GM18868 (cell line): ENCODE data around the gene HPCAL4.

Source experiments
- ATAC-seq: cut with Tn5 transposase; IDR thresholded peaks from one replicate; pipeline ENCODE4 v1.9.1; 2021; ENCODE audit warnings: mild to moderate bottlenecking, moderate library complexity; ENCODE audit not compliant: unreplicated experiment

Gene HPCAL4

DNA sequence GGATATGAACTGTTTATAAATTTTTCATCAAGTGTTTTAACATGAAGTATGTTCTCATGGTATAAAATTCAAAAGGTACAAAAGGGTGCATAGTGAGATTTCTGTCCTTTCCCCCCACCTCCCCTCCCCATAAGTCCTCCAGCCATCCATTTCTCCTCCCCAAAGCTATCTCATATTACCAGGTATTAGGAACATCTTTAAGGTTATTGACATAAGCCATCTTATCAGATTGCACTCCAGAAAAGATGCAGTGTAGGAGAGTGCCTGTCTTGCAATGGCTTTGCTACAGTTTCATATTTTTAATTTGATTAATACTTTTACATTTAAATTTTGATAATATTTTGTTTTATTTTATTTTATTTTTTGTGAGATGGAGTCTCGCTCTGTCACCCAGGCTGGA is 13.5 kb upstream of the HPCAL4 start:
- no peak for ATAC-seq

DNA sequence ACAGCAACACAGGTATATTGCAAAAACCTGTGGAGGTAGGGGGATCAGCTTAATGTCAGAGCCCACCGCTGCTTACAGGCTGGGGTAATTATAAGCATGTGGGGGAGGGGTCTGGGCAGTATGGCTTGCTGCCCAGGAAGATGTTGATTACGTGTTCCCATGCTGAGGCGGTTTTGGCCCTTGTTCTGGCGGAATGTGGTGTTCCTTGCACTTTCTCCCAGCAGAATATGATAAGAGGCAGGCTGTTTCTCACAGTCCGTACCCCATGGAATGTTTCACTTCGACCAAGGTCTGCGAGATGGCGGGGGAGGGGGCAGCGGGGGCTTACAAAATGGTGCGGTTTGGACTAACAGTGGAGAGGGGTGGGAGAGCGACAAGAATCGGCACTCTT is 9.8 kb upstream of the HPCAL4 start:
- ATAC-seq = no peak

DNA sequence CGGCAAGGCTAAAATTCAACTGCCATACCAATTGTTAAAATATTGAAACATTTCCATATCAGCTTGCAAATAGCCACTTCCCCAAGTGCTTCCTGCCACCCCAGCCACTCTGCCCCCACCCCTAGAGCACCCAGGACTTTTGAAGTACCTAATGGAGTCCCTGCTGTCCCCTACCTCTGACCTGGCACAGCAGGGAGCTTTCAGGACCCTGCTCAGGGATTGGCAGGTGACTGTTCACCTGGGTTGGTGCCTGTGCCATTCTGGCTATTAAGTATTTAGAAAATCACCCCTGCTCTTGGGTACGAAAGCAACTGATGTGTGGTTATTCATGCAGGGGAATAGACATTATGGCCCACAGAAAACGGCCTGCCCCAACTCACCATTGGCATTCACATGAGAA is 9.1 kb upstream of the HPCAL4 start:
- ATAC-seq = no peak

DNA sequence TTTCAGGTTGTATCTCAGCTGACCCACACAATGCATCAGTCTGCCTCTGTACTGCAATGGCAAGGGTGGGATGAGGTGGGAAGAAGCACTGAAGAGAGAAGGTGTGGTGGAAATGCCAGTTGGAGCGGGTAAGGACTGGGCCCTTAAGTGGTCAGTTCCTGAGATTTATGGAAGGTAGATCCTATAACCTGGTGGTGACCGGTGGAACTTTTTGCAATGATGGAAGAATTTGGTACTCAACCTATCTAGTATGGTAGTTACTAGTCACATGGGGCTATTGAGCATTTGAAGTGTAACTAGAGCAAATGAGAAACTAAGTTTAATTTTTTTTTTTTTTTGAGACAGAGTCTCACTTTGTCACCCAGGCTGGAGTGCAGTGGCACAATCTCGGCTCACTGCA is 8.2 kb upstream of the HPCAL4 start:
- ATAC-seq = no peak

DNA sequence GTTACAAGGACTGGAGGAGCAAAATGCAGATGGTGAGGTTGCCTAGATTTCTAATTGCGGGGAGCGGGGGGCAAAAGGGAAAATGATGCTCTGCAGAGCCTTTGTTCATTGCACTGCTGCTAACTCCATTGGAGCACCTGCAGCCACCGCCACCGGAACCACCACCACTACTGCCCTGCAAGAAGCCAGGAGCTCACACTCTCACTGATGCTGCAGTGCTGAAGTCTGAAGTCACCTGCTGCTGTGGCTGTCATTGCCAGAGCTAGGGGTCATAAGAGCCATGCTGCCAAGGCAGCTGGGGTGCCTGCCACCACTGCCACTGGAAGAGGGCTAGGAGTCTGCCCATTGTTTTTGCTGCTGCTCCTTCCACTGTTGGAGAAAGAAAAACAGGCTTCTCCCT is 7.3 kb upstream of the HPCAL4 start:
- ATAC-seq = no peak

DNA sequence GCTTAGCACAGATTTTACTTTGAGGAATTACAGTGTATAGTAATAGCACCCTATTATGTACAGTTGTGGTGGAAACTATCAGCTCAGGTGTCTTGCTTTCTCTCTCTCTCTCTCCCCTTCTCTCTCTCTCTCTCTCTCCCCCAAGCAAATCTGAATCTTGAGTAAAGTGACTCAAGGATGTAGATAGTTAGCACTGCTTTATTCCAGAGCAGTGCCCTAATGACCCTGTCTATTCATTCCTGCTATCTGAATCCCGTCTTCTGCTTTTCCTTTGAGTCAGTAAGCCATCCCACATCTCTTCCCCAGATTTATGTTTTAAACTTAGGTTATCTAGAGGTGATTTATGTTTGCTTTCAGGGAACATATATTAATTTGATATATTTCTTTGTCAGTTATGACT is 5.2 kb upstream of the HPCAL4 start:
- ATAC-seq = no peak

DNA sequence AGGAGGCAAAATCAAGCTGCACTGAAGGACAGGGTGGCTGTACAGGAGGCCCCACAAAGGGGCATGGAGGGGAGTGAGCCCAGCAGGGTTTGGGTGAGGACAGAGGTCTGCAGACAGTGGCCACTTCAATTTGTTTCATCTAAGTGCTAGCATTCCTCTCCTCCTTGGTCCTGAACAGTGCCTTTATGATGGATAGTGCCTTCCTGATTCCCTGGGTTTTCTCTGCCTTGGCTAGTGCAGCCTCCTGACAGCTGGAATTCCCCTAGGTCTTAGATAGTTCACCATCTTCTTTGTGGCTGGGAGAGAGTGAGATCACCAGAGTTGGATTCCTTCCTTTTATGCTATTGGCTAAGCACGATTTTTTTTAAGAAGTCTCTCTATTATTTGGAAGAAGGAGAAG is 3.8 kb upstream of the HPCAL4 start:
- no peak for ATAC-seq

DNA sequence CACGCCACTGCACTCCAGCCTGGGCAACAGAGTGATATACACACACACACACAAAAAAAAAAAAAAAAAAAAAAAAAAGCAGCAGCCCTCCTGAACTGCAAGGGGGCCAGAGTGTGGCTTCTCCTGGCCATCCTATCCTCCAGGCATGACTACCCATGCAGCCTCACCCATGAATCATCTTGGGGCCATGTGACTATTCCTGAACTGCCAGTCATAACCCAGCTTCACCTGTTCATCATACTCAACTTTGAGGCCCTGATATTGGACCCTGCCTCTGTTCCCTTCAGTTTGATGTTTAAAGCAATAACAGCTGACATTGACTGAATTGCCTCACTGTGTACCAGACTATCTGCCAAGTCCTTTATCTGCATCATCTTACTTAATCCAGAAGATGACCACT is 2.8 kb upstream of the HPCAL4 start:
- no peak for ATAC-seq

DNA sequence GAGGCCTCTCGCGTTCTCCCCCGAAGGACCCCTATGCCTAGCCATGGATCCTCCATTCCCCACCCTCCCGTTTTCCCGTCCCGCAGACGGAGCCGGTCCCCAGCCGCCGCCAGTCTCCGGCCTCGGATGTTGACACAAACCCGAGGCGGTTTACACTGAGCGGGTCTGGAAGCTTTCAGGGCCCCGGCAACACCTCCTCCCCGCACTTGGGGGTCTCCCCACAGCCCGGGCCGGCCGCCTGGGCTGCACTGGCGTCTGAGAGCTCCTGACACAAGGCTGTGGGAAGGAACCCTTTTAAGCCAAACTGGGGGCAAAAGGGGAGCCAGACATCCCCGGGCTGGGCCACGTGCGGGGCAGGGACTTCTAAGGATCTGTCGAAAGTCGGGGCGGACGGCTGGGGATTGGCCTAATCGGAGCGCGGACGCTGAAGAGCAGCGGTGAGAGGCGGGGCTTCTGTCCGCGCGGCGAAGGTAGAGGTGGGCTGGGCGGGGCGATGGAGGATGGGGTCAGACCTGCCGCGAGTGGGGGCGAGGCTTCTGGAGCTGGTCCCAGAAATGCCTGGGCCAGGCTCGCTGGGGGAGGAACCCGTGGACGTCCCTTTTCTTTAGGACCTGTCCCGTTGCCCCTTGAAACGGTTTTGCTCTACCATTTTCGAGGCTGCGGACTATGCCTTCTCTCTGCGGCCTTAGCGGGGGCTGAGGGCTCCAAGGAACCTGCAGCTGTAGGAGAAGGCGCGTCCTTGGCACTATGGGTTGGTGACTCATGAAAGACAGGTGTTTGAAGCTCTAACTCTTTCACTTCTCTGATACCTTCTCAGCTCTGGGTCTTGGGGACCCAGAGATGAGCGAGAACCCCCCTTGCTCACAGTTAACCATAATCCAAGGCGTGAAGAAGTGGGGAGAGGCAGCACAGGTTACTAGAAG is 1.2 kb upstream of the HPCAL4 start:
- no peak for ATAC-seq

DNA sequence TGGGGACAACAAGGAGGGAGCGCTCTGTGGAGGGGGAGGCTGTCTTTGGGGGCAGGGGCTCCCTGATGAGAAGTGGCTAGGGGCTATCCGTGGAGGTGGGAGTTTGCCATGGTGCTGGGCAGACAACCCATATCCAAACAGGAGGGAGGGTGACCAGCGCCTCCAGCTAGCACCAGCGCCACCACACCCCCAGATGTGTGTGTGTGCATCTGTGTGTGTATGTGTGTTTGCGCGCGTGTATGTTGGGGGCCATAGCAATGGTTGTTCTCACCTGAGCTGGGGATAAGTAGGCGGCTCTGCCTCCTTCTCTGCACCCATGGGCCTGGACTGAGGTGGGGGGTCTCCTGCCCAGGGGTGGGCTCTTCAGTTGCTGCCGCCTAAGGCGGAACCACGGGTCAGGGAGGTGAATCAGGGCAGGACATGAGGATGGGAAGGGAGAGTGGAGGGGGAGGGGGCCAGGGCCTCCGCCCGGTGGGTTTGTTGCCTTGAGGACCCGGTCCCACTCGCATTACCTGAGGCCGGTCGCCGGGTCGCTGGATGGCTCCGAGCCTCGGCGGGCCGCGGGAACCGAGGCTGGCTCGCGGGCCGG is 345 bp downstream of the HPCAL4 start:
- ATAC-seq = no peak

DNA sequence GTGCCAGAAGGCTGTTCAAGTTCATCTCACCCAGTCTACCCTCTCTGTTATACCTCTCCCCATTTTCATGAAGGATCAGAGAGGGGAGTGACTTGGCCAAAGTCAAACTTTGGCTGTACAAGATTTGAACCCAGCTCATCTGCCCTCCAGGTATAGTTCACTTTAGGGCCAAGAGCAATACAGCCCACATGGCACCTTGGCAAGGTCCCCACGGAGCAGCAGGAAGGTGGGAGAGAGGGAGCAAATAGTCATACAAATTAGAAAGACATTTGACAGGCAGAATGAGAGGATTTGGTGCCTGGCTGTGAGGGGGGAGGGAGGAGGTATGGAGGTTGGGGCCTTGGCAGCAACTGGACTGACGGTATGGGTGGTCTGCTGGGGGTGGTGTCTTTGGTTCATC is 1.0 kb downstream of the HPCAL4 start:
- ATAC-seq = no peak

DNA sequence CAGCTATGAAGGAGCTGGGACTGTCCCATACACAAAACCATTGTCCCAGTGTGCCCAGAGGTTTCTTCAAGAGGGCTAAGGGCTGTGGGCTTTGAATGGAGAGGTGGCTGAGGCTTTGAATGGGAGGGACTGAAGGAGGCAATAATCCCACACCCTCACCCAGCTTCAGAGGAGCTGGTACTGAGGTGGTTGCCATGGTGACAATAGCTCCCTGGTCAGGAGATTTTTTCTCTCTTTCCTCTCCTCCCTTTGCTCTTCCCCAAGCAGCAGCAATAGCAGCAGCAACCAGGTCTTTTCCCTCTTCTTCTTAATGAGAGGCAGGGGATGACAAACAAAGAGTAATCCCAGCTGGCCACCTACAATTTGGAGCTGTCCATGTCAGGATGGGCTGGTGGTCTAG is 1.6 kb downstream of the HPCAL4 start:
- no peak for ATAC-seq

DNA sequence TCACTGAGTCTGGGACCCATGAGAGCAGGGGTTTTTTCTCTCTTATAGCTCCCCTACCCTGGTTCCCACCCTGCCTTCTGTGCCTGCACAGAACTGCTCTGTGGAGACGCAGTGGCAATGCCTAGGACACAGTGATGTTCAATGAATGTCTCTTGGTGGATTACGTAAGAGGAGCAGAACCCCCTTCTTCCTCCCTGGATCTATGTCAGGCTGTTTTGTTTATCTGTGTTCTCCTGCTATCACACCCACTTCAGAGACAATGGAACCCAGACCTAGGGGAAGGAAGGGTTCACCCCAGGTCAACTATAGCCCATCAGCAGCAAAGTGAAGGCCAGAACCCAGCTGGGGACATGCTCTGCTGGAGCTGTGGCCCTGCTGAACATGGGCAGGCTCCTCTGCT is 2.0 kb downstream of the HPCAL4 start:
- ATAC-seq = no peak

DNA sequence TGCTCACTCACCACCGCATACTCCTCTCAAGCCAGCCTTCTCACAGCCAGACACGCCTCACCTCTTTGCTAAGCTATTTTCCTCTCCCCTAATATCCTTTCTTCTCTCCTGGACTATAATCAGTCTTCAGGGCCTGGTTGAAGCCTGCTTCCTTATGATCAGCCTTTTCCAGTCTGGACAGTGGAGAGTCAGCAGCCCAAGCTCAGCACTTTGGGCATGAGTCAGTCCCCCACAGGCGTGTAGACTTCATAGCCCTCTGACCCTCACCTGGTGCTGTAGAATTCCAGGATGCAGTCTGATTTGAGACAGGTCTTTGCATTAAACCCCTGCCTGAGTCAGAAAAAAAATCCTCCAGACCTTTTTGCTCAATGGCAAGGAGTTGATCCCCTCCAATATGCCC is 2.5 kb downstream of the HPCAL4 start:
- ATAC-seq = no peak

DNA sequence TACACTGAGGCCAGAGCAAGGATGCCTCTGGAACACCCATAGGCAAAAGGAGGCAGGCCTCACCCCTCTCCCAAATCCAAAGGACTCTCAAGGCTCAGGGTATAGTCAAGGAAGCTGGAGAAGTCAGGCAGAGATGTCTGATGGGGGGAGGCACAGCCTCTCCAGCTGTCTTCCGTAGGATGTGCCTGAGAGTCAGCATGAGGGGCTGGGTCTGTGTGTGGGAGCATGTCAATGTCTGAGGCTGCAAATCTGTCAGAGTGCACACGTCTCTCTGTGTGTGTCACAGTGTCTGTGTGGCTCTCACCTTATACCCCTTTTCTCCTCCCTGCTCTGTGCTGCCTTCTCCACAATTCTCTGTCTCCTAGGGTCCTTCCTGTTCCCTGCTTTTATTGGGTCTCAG is 4.0 kb downstream of the HPCAL4 start:
- no peak for ATAC-seq

DNA sequence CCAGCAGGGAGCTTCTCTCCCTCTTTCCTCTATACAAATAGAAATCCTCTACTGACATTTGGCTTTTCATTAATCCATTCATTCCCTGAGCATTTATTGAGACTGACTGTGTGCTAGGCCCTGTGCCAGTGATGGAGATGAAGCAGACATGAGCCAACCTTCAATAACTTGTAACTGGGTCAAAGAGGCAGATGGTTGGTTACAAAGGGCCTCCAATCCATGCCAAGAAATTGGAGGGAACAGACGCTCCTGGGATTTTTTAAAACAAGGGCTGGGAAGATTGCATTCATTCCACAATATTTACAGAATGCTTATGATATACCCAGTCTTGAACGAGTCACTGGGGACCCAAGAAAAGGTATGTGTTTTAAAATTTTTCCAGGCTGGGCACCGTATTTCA is 6.2 kb downstream of the HPCAL4 start:
- no peak for ATAC-seq

DNA sequence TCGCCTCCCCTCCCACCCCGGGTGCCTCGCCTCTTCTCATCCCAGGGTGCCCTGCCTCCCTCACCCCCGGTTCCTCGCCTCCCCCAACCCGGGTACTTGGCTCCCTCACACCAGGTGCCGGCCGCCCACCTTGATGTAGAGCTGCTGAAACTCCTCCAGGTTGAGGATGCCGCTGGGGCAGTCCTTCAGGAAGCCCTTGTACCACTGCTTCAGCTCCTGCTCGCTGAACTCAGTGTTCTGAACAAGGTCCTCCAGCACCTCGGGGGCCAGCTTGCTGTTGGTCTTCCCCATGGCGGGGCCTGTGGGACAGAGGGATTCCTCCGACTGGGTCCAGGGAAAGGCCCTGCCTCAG is 6.9 kb downstream of the HPCAL4 start:
- ATAC-seq = no peak

DNA sequence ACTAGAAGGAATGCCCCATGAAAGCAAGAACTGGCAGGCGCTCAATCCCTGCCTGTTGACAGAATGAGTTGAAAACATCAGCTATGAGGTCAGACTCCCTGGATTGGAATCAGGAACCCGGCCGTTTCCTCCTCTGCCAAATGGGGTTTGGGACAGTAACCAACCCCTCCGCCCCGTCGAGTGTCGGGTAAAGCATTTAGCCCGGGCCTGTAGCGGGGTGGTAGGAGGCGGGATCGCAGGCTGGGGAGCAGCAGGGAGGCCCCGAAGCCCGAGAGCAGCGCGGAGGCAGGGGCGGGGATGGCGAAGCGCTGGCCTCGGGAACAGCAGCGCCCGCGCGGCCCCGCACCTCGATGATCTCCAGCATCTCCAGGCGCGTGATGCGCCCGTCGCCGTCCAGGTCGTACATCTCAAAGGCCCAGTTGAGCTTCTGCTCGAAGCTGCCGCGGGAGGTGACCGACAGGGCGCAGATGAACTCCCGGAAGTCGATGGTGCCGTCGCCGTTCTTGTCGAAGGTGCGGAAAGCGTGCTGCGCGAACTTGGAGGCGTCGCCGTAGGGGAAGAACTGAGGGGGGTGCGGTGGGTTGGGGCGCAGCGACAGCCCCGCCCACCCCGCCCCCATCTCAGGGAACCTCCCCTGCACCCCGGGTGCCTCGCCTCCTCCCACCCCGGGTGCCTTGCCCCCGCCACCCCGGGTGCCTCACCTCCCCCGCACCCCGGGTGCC is 7.5 kb downstream of the HPCAL4 start:
- ATAC-seq = no peak

DNA sequence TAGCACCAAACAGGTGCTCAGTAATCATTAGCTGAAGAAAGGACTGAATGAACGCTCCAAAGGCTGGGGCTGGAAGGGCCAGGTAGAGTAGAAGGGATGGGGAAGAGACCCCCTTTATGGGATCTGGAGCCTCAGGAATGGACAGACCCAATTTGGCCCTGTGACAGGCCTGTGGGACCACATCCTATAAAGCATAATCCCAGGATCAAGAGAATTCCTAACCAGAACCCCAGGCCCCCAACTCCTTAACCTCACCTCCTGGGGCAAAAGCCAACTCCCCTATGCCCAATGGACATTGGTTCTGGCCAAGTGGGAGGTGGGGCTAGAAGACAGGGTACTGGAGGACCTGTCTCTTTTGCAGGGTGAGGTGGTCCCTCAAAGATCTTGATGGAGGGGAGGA is 9.2 kb downstream of the HPCAL4 start:
- no peak for ATAC-seq

DNA sequence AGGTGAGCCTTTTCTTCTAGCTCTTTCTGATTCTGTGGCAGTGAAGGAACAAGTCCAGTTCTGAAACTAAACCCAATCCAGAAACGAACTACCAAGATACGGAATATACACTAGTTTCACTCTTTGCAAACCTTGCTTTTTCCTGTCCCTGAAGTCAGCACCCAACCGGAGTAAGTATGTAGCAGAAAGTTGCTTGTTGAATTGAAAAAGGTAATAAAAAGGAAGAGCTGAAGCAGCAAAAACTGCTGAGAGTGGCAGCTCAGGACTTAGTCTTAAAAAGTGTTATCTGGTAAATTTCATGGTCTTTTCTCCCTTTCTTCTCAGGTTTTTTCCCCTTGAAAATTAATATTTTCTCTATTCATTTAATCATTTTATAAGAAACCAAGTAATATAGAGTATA is 9.9 kb downstream of the HPCAL4 start:
- no peak for ATAC-seq

DNA sequence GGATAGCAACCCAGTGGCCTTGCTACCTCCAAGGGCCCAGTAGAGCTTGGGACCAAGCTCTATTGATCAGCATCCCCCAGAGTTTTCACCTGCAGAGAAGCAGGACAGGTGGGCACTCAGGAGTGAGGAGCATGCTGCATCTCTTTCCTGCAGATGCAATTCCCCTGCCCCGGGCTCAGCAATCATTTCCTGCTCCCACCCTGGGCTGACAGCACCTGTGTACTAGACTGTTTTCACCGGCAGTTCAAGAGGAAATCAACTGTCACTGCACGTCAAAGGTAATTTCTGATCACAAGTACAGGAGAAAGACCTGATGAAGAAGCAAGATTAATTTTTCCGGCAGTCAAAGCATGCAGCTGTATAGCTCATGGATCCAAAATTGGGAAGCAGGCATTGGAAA is 10.5 kb downstream of the HPCAL4 start:
- ATAC-seq = no peak

DNA sequence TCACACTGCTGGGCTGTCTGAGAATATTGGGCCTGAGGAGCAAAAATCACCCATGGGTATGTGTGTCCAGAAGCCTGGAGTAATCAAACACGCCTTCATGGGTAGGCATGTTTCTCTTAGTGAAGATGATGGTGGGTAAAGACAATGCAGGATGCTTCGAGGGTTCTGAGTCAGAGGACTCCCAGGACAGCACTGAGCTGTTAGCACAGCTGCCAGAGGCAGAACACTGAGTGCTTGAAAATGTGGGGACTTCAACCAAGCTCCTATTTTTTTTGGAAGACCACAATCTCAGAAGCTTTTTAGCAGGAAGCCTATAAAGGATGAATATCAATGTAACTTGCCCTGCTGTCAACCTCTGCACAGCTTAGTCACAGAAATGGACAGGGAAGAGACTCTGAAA is 11.4 kb downstream of the HPCAL4 start:
- no peak for ATAC-seq
